Left lobe of liver (tissue), 2 donors: ENCODE measurements around the gene BRINP3. TPM values are rescaled to one million over a fixed set of nuclear protein-coding genes. Genes with fewer than 3 reads are reported as not detected.
"Not testable (repeated sequence)": the region's sequence is repeated elsewhere in the genome, so short reads cannot be mapped to it uniquely, and the experiment has no call there.

Experiments used
- ATAC-seq: fragments of 200-7000 bp; cut with Tn5 transposase; one replicate; pipeline ENCODE4 v1.9.1; 2020; ENCODE audit warnings: mild to moderate bottlenecking, moderate library complexity
- DNase-seq: peaks from one replicate; pipeline ENCODE4 v3.0.0-alpha.2; 2020; ENCODE audit warnings: low spot score
- total RNA-seq: library from RNA; stranded (reverse); gene quantifications from one replicate; pipeline ENCODE4 v1.2.1, GENCODE V29; 2021
- donor health status: DM: no; HTN: no; CAD: no; lungs with moderate emphysema.
- donor health status: DM: no; HTN: yes; CAD: no.

BRINP3 gene
- total RNA-seq, 1 donor from 2014 or later, result not detected

DNA sequence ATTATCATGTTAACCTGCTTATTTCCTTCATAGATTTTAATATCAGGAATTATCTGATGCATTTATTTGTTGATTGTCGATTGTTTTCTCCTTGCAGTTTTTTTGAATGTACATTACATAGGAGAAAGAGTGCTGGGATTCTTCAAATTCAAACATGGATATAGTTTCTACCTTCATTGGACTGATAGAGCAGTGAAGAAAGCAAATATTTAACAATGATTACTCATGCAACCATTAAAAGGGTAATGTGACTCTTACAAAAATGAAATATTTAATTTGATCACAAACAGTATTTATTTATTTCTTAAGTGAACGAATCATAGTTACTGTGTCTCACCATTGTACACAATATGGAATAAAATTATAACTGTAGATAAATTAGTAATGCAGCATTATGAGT is 350.9 kb downstream of the BRINP3 start:
- ATAC-seq (no peak), DNase-seq (no peak)

DNA sequence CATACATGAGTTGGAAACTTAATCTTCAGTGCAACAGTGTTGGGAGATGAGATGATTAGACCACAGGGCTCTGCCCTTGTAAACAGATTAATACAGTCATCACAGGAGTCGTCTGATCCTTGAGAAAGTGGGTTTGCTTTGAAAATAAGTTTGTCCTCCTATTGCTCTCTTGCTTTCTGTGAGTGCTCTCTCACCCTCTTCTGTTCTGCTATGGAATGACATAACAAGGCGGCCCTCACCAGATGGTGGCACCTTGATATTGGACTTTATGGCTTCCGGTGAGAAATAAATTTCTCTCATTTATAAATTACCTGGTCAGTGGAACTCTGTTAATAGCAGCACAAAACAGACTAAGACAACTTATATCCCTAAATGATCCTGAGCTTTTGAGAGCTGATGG is 353.6 kb downstream of the BRINP3 start:
- no peak for ATAC-seq
- no peak for DNase-seq

GRCh38 chr1:190120564-190120963 is 357.1 kb downstream of the BRINP3 start:
- DNase-seq, ATAC-seq: not testable (repeated sequence)

DNA sequence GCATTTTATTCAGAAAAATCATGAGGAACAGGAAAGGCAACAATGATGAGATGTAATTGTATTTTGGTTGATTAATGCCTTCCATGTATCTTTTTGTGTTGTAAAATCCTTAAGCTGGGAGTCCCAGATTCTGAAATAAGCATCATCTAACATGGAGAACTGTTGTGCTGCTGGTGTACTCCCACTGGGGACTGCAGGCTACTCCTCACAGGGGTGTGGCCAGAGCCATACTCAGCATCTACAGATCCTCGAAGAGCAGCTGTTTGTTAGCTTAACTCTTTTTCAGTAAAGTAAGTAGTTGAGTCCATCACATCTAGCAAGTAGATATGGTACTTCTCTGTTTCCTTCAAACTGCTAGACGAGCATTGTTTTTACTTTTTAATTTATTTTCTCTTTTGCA is 358.0 kb downstream of the BRINP3 start:
- DNase-seq, result no peak

DNA sequence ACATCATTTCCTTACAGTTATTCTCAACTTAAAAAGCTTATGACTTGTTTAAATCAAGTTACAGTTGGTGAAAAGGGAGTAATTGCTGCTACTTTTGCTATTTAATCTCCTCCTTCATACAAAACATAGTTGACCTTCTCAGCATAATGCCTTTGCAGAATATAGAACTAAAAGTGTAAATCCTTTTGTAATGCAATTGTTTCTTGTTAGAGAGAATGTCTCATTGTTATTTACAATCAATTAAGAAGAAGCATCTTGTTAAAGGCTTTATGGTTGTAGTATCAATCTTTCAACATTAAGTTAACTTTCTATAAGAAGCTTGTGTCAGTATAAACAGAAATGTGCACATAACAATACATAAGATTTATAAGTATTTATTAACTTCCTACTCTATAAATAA is 360.7 kb downstream of the BRINP3 start:
- ATAC-seq, result no peak
- no peak for DNase-seq

More for the DNA sequence above, 358.0 kb downstream of the BRINP3 start:
- ATAC-seq, result no peak

- no peak for ATAC-seq
- no peak for DNase-seq
Observed at GRCh38 chr1:190104961-190105360, 372.7 kb downstream of the BRINP3 start.

GRCh38 chr1:190102757-190103326 is 374.8 kb downstream of the BRINP3 start:
- ATAC-seq, result no peak
- DNase-seq, result no peak

GRCh38 chr1:190101756-190102155 is 375.9 kb downstream of the BRINP3 start:
- ATAC-seq, result no peak

GRCh38 chr1:190098756-190099155 is 378.9 kb downstream of the BRINP3 start:
- no peak for ATAC-seq
- no peak for DNase-seq

More at GRCh38 chr1:190101756-190102155, 375.9 kb downstream of the BRINP3 start:
- no peak for DNase-seq

- no peak for ATAC-seq
- no peak for DNase-seq
Observed at GRCh38 chr1:190098107-190098506, 379.6 kb downstream of the BRINP3 start.

DNA sequence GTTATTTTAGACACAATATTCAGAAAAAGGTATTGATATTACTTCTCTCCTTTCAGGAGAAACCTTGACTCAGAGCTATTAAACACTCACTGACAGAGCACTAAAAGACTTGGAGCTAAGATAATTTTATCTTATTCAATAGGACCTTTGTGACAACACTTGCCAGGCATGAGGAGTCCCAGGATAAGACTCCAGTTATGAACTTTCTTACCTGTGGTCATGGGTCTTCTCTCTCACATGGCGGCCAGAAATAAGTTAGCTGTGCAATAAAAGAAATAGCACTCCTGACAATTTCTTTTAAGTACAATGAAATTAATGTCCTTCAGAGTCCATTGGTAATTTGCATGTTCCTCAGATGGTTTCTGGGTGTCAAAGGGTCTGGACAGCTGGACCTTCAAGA is 382.1 kb downstream of the BRINP3 start:
- ATAC-seq, result no peak
- no peak for DNase-seq

DNA sequence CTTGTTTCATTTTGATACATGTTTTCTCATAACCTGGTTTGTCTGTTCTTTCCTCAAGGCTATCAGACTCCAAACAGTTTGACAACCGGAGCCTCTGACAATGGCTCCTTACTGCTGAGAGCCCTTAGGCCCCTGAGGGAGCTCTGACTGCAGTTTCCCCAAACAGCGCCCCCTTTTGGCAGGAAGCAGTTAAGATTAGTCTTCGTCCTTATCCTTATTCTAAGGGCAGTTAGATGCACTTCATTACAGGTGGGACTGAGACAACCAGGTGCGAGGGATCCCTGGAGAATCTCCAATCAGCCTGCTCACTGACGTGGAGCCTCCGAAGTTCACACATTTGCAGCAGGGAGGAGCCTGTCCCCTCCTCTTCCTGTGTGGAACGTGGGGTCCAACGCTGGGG is 393.1 kb downstream of the BRINP3 start:
- no peak for ATAC-seq
- no peak for DNase-seq

GRCh38 chr1:190068304-190068703 is 409.4 kb downstream of the BRINP3 start:
- no peak for DNase-seq
- ATAC-seq, result no peak

- DNase-seq (no peak), ATAC-seq (no peak)
Observed at GRCh38 chr1:190067592-190067991, 410.1 kb downstream of the BRINP3 start.

GRCh38 chr1:190066011-190066410 is 411.7 kb downstream of the BRINP3 start:
- ATAC-seq, result no peak
- DNase-seq, result no peak

DNA sequence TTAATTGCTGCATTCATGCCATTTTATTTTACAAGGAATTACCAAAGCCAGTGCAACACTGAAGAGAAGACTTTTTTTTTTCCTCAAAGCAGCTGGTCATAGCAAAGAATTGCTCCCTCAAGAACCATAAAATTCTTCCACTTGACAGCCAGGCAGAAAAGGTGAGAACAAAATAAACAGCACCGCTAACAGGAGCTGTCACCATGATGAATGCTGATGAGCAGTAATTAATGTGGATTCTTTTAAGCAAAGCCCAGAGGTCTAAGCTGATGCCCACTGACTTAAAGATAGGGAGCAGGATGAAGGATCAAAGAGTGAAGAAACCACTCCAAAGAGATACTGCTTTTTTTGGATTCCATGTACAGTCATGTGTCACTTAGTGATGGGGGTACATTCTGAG is 428.4 kb downstream of the BRINP3 start:
- ATAC-seq (no peak), DNase-seq (no peak)
